ENCODE data around the gene CD151.
A peak's percentile ranks its signal among the peaks of the same experiment; 100 is the strongest.

CD151 gene

GRCh38 chr11:797296-798092 lies 35.3 kb upstream of the CD151 start:
- peak; percentile 68 for DNase-seq (ENCODE audit: low read depth)

- peak; percentile 63 for DNase-seq (ENCODE audit: low read depth)
These were observed 34.5 kb upstream of the CD151 start, which contains the start of gene SLC25A22 for GRCh38 chr11:798093-798713. SLC25A22 (minus strand) TSS chr11:798281; CDS start chr11:795006, 3,275 bp downstream.

- no peak for DNase-seq (ENCODE audit: low read depth)
These were observed 33.0 kb upstream of the CD151 start for GRCh38 chr11:799641-800316.

- no peak for DNase-seq (ENCODE audit: low read depth)
These were observed 32.3 kb upstream of the CD151 start for GRCh38 chr11:800473-800872.

GRCh38 chr11:801097-801780 lies 31.5 kb upstream of the CD151 start:
- DNase-seq (ENCODE audit: low read depth): no peak

GRCh38 chr11:802018-802617 lies 30.6 kb upstream of the CD151 start:
- DNase-seq (ENCODE audit: low read depth): no peak

- no peak for DNase-seq (ENCODE audit: low read depth)
These were observed 29.9 kb upstream of the CD151 start for GRCh38 chr11:802693-803466.

GRCh38 chr11:803467-803742 lies 29.3 kb upstream of the CD151 start:
- DNase-seq (ENCODE audit: low read depth): no peak

- DNase-seq (ENCODE audit: low read depth): no peak
These were observed 28.8 kb upstream of the CD151 start for GRCh38 chr11:803770-804598.

GRCh38 chr11:804599-804964 lies 28.2 kb upstream of the CD151 start:
- DNase-seq (ENCODE audit: low read depth): no peak

- DNase-seq (ENCODE audit: low read depth): no peak
These were observed 24.1 kb upstream of the CD151 start for GRCh38 chr11:808427-809286.

GRCh38 chr11:809287-810039 lies 23.3 kb upstream of the CD151 start, which contains the start of gene RPLP2:
RPLP2 (plus strand) TSS chr11:809967; CDS start chr11:810235, 268 bp downstream.
- peak; percentile 99 for DNase-seq (ENCODE audit: low read depth)

GRCh38 chr11:810040-810567 lies 22.6 kb upstream of the CD151 start:
- DNase-seq (ENCODE audit: low read depth): no peak

GRCh38 chr11:811446-812245 lies 21.1 kb upstream of the CD151 start:
- DNase-seq (ENCODE audit: low read depth): no peak

- no peak for DNase-seq (ENCODE audit: low read depth)
These were observed 20.4 kb upstream of the CD151 start for GRCh38 chr11:812390-812789.

GRCh38 chr11:813072-813455 lies 19.7 kb upstream of the CD151 start:
- DNase-seq (ENCODE audit: low read depth): no peak

- no peak for DNase-seq (ENCODE audit: low read depth)
These were observed 19.2 kb upstream of the CD151 start for GRCh38 chr11:813456-814096.
